ENCODE measurements around the gene AUNIP. TPM values are rescaled to one million over a fixed set of nuclear protein-coding genes. Genes with fewer than 3 reads are reported as not detected.

The AUNIP gene
- total and polyA plus RNA-seq, 2 of the 8 experiments (the other 6 are each of a cell fraction or from before 2014, with no cell fraction given) = 18.6 to 23.2 TPM

Small RNA genes lying within 50 kb of the gene (microRNA-seq; reads per million reads assigned to microRNA genes)
- 0.23 to 0.81 reads per million in 2 experiments for gene MIR3917 (ENCODE audit: borderline microRNAs expressed in 2 of 2, borderline number of aligned reads in 2 of 2, borderline replicate concordance in 1 of 2)

Small RNA genes lying within 50 kb of the gene (small RNA-seq; reads per million reads assigned to genes)
- not detected for gene AL033528.1 (ENCODE audit: insufficient read depth)
- not detected for gene RF00019 (ENCODE audit: insufficient read depth)
- gene SNRPFP2 (ENCODE audit: insufficient read depth) = not detected

Other genes starting within 250 kb of the AUNIP start
- 7.7 and 7.8 TPM in 2 replicates for gene MAN1C1, start 242.7 kb downstream of the AUNIP start, total RNA-seq (2021; fragmentation: NEBNext Ultra II Directional; extraction: Animal tissue kit (Norgen Biotek cat#: 25700))
- 14.4 and 15.2 TPM in 2 replicates for gene MAN1C1, start 242.7 kb downstream of the AUNIP start, polyA plus RNA-seq (2011; rRNA removed)
- gene SELENON, start 59.3 kb downstream of the AUNIP start, total RNA-seq (2021; fragmentation: NEBNext Ultra II Directional; extraction: Animal tissue kit (Norgen Biotek cat#: 25700)) = 77.4 and 77.6 TPM in 2 replicates
- gene SELENON, start 59.3 kb downstream of the AUNIP start, polyA plus RNA-seq (2011; rRNA removed) = 43.0 and 67.3 TPM in 2 replicates
- 20.8 and 23.1 TPM in 2 replicates for gene MTFR1L, start 39.5 kb downstream of the AUNIP start, total RNA-seq (2021; fragmentation: NEBNext Ultra II Directional; extraction: Animal tissue kit (Norgen Biotek cat#: 25700))
- 23.1 and 39.9 TPM in 2 replicates for gene MTFR1L, start 39.5 kb downstream of the AUNIP start, polyA plus RNA-seq (2011; rRNA removed)
- gene PAQR7, start 16.3 kb upstream of the AUNIP start, total RNA-seq (2021; fragmentation: NEBNext Ultra II Directional; extraction: Animal tissue kit (Norgen Biotek cat#: 25700)) = 7.3 and 7.7 TPM in 2 replicates
- 7.4 and 9.0 TPM in 2 replicates for gene PAQR7, start 16.3 kb upstream of the AUNIP start, polyA plus RNA-seq (2011; rRNA removed)
- gene STMN1, start 47.0 kb upstream of the AUNIP start, total RNA-seq (2021; fragmentation: NEBNext Ultra II Directional; extraction: Animal tissue kit (Norgen Biotek cat#: 25700)) = 561 and 564 TPM in 2 replicates
- 78.4 and 116 TPM in 2 replicates for gene STMN1, start 47.0 kb upstream of the AUNIP start, polyA plus RNA-seq (2011; rRNA removed)
- 7.6 and 9.3 TPM in 2 replicates for gene PAFAH2, start 138.6 kb upstream of the AUNIP start, total RNA-seq (2021; fragmentation: NEBNext Ultra II Directional; extraction: Animal tissue kit (Norgen Biotek cat#: 25700))
- gene PAFAH2, start 138.6 kb upstream of the AUNIP start, polyA plus RNA-seq (2011; rRNA removed) = 7.7 and 15.6 TPM in 2 replicates
- gene EXTL1, start 162.3 kb upstream of the AUNIP start, total RNA-seq (2021; fragmentation: NEBNext Ultra II Directional; extraction: Animal tissue kit (Norgen Biotek cat#: 25700)) = 1.2 and 1.3 TPM in 2 replicates
- 0.89 and 2.0 TPM in 2 replicates for gene EXTL1, start 162.3 kb upstream of the AUNIP start, polyA plus RNA-seq (2011; rRNA removed)
- 0.19 TPM in 1 of 2 replicates, not detected in the other for gene SLC30A2, start 186.7 kb upstream of the AUNIP start, total RNA-seq (2021; fragmentation: NEBNext Ultra II Directional; extraction: Animal tissue kit (Norgen Biotek cat#: 25700))
- 0.76 and 0.78 TPM in 2 replicates for gene SLC30A2, start 186.7 kb upstream of the AUNIP start, polyA plus RNA-seq (2011; rRNA removed)
- not detected in 2 replicates for gene TRIM63, start 208.2 kb upstream of the AUNIP start, total RNA-seq (2021; fragmentation: NEBNext Ultra II Directional; extraction: Animal tissue kit (Norgen Biotek cat#: 25700))
- not detected in 2 replicates for gene TRIM63, start 208.2 kb upstream of the AUNIP start, polyA plus RNA-seq (2011; rRNA removed)

Data from H1 (cell line).